Right ventricle myocardium superior (tissue), 1 donor: ENCODE results near the gene ASPHD1. TPM values are rescaled to one million over a fixed set of nuclear protein-coding genes. Genes with fewer than 3 reads are reported as not detected.
A peak's percentile ranks its signal among the peaks of the same experiment; 100 is the strongest.
"Not testable (repeated sequence)": the region's sequence is repeated elsewhere in the genome, so short reads cannot be mapped to it uniquely, and the experiment has no call there.

Experiments
- ATAC-seq: fragments of 200-7000 bp; cut with Tn5 transposase; one replicate; pipeline ENCODE4 v1.9.1; 2020; ENCODE audit warnings: mild to moderate bottlenecking; ENCODE audit not compliant: poor library complexity
- DNase-seq: peaks from one replicate; pipeline ENCODE4 v3.0.0-alpha.2; 2020
- intact Hi-C: fragments of 100-400 bp; cut with DNase I; formaldehyde crosslinking; loops from one replicate; pipeline ENCODE4 v1.11.2; 2022
- long read RNA-seq: library from polyadenylated mRNA; unstranded; transcript quantifications from one replicate; pipeline ENCODE4 v2.0.0, GENCODE V29; 2021
- total RNA-seq: library from RNA; stranded (reverse); fragmentation: NEBNext Ultra II Directional; extraction: Animal tissue kit (Norgen Biotek cat#: 25700); gene quantifications from one replicate; pipeline ENCODE4 v1.2.1, GENCODE V29; 2021
- donor health status: DM: no; HTN: yes; CAD: no; lungs with severe emphysema.

ASPHD1 gene, protein sequence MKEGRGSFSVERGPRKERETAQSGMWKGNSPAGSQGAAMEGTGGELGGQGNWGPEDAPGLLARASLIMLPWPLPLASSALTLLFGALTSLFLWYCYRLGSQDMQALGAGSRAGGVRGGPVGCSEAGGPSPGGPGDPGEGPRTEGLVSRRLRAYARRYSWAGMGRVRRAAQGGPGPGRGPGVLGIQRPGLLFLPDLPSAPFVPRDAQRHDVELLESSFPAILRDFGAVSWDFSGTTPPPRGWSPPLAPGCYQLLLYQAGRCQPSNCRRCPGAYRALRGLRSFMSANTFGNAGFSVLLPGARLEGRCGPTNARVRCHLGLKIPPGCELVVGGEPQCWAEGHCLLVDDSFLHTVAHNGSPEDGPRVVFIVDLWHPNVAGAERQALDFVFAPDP
- total RNA-seq: not detected
- long read RNA-seq: 0 reads

DNA sequence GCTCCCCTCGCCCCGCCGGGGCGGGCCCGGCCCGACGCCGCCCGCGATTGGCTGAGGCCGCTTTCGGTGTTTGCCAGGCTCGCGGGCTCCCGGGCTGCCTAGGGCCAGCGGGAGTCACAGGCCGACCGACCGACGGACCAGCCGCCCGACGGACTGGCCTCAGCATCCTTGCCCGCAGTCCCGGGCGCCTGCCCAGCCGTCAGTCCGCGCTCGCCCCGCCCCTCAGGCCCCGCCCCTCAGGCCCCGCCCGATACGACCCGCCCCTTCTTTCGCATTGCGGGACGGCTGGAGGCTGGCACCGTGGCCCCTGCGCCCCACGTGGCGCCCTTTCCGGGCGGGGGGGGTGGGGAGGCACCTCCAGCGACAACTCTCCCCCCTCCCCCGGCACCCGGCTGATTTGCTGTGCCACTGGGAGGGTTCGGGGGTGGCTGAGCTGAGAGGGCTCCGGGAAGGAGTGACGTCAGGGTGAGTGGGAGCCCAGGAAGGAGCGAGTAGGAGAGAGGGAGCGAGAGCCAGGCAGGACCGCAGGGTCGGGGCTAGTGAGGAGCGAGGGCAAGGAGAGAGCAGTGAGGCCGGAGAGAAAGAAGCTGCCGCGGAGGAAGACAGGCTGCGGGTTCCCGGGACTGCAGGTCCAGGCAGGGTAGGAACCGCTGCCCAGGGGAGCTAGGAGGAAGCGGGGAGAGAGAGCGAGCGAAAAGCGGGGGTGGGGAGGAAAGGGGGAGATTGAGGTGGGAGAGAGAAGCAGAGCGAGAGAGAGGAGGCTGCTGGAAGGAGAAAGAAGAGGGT is at the start of gene ASPHD1:
Gene ASPHD1 (plus strand): TSS at position 387 of the 786 bp plus-strand sequence. CDS start 484 bp downstream, outside the sequence.
- DNase-seq (peak; percentile 81), ATAC-seq (peak; percentile 93)
- intact Hi-C loops: no loop called here

DNA sequence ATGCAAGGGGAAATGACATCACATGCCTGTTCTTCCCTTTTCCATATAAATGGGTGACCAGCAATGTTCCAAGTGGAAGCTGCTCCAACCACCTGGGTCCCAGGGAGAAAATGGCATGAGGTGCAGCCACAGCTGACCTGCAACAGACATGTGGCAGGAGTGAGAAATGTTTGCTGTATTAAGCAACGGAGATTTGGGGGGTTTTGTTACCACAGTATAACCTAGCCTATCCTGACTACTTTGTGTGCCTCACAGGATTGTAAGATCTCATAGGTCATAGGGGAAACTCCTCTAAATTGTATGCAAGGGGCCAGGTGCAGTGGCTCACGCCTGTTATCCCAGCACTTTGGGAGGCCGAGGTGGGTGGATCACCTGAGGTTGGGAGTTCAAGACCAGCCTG is 49.3 kb upstream of the ASPHD1 start:
- DNase-seq (no peak), ATAC-seq (no peak)
- intact Hi-C loops: no loop called here

DNA sequence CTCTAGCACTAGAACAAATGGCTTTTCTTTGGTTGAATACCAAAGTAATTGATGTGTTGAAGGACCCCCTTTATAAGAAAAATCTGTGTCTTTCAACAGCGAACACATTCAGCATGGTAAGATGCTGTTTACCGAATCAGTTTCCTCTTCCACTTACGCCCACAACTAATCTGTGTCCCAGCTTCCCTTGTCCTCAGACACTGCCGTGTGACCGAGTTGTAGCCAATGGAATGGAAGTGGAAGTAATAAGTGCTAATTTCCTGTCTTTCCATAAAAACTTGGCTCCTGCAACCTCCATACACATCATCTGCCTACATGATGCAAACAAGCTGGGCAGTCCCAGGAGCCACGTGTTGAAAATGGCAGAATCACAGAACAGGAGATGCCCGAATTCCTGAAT is 47.6 kb upstream of the ASPHD1 start:
- DNase-seq: no peak
- peak; percentile 42 for ATAC-seq
- intact Hi-C loops: no loop called here

DNA sequence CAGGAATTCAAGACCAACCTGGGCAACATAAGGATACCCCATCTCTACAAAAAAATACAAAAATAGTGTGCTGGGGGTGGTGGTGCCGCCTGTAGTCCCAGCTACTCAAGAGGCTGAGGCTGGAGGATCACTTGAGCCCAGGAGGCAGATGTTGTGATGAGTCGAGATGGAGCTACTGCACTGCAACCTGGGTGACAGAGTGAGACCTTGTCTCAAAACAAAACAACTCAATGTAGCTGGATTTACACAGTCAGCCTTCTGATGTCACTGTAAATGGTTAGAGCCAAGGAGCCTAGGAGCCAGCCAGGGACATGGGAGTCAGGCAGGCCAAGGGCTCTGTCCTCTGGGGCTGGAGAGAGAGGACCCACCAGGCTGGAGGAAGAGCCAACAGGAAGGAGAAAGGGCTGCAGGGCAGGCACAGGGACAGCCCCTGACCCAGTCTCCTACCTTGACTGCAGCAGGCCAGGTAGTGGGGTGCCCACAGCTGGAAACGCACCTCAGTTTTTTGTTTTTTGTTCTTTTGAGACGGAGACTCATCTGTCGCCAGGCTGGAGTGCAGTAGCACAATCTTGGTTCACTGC is 45.7 kb upstream of the ASPHD1 start:
- DNase-seq: no peak
- intact Hi-C loops: no loop called here
- no peak for ATAC-seq

DNA sequence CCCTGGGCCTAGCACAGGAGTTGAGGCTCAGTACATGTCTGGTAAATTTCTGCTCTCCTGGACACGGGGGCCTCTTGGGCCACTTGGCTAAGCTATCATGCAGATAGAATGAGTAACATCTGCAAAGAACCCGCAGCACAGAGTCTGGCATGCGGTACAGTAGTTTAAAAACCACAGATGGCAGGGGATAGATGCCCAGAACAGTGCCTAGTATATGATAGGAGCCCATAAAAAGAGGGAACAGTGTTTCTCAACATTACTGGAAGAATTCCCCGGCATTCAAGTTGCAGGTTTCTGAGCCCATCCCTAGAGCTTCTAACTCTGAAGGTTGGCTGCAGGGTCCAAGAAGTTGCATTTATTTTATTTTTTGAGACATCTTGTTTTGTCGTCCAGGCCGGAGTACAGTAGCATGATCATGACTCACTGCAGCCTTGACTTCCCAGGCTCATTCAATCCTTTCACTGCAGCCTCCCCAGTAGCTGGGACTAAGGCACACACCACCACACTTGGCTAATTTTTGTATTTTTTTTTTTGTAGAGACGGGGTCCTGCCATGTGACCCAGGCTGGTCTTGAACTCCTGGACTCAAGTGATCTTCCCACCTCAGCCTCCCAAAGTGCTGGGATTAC is 43.0 kb upstream of the ASPHD1 start:
- ATAC-seq (no peak), DNase-seq (no peak)
- intact Hi-C loops: no loop called here

DNA sequence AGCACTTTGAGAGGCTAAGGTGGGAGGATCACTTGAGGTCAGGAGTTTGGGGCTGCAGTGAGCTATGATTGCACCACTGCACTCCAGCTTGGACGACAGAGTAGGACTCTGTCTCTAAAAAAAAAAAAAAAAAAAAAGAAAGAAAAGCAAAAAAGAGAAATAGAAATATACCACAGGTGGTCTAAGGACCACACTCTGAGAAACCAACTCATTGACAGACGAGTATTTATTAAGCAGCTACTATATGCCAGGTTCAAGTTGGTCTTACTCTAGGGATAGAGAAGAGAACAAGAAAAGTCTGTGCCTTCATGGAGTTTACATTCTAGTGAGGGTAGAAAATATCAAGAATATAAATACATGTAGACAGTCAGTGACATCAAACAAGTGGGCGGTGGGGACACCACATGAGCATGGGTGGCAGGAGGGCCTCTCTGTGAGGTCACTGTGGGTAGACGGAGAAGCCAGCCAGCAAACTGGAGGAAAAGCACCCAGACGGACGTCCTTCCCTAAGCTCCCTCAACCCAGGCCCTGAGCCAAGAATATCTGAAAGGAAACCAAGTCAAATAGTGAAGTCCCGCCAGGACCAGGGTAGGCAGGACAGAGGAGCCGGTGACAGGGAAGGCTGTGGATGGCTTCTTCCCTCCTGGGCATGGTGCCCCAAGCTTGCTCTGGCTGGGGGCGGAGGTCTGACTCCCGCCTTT is 42.0 kb upstream of the ASPHD1 start:
- DNase-seq (no peak), ATAC-seq (no peak)
- intact Hi-C loops: no loop called here

DNA sequence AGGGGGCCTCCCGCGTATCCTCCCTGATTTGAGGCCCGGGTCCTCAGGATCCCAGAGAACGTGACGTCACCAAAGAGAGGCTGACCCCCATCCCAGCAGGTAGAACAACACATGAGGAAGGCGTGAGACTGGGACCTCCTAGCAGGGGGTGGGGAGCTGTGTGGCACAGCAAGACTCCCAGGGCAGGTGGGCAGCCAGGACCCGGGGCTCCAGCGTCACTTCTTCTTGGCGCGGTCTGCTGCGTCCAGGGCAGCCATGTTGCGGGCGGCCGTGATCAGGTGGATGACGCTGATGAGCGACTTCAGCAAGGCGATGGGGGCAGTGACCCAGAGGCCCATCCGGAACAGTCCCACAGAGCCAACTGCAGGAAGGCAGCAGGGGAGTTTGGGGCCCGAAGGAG is 41.3 kb upstream of the ASPHD1 start:
- DNase-seq: no peak
- intact Hi-C loops: no loop called here
- no peak for ATAC-seq

DNA sequence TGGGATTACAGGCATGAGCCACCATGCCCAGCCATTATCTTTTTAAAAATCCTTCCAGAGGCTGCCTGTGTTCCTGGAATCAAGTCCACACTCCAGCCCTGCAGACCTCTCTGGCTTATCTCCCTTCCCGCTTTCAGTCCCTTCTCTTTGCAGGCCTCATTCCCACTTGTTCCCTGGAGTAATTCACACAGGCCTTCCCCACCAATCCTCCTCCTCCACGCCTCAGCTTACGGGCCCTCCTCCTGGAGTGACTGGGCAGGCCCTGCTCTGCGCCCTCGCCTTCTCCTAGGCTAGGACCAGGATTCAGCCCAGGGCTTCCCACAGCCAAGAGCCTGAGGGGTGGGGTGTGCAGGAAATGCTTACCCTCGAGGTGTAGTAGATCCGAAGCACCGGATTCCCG is 40.1 kb upstream of the ASPHD1 start:
- peak; percentile 9 for ATAC-seq
- peak; percentile 67 for DNase-seq
- intact Hi-C loops: no loop called here

DNA sequence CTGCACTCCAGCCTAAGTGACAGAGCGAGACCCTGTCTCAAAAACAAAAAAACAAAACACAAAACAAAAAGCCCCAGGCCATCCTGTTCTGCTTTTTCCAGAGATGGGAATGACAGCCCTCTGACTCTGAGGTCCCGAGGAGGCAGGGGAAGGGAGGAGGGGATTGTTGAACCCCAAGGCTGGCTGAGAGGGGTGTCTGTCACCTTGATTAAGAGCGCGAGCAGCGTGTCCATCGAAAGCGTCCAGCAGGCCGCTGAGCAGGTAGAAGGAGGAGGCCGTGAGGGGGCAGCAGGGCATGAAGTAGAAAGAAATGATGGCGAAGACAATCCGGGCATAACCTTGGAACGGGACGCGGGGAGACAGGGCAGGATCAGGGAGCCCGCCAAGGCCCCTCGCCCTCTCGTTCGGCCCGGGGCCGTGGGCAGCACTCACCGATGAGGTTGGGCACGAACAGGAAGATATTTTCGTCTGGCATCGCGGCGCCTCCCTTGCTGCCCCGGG is 37.9 kb upstream of the ASPHD1 start:
- peak; percentile 19 for ATAC-seq
- intact Hi-C loops: no loop called here
- DNase-seq: no peak

DNA sequence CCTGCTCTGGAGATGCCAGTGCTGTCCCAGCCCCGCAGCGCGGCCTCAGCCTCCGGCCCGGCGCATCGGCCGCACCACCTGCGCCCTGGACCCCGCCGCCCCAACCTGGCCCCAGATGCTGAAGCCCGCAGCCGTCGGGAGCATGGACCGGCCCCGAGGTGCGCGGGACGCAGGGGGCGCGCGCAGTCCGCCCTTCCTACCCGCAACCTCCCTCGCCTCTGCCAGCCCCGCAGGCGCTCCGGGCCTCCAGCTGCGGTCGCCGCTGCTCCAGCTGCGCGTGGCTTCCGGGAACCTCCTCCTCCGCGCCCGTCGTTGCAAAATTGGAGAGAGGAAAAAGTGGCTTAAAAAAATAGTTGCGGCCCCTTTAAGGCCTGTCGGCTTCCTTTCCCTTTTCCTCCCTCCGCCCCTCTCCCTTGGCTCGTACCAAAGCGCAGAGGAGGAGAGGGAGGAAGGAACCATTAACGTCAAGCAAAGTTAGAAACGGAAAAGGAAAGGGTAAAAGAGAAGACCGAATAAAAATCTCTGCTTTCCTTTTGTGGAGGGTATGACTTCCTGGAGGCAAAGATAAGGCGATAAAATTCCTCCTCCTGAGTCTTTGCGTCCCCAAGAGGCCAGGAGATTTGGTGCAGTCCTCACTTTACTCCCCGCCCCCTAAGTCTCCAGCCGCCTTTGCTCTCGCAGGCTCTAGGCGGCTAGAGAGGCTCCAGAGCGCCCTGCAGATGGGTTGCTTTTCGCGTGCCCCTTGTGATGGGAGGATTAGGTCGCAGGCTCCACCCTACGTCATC is 37.2 kb upstream of the ASPHD1 start, which contains the start of gene CDIPT:
Gene CDIPT (minus strand): TSS at position 343 of the 785 bp plus-strand sequence. CDS start 369 bp downstream, outside the sequence.
- DNase-seq (peak; percentile 95), ATAC-seq (peak; percentile 97)
- intact Hi-C loops: no loop called here

DNA sequence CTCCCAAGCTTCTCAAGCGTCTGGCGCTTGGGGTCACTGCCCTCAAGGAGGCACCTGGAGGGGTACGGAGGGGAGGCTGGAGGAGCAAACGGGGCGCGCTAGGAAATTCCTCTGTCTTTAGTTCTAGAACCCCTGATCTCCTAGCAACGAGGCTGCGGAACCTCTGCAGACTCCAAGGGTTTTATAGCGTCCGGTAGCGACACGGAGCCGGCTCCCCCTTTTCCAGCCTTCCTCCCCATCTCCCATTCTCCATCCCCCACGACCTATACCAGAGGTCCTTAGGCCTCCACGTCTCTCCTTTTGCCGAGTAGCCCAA is 36.7 kb upstream of the ASPHD1 start:
- DNase-seq (no peak), ATAC-seq (no peak)
- intact Hi-C loops: no loop called here

DNA sequence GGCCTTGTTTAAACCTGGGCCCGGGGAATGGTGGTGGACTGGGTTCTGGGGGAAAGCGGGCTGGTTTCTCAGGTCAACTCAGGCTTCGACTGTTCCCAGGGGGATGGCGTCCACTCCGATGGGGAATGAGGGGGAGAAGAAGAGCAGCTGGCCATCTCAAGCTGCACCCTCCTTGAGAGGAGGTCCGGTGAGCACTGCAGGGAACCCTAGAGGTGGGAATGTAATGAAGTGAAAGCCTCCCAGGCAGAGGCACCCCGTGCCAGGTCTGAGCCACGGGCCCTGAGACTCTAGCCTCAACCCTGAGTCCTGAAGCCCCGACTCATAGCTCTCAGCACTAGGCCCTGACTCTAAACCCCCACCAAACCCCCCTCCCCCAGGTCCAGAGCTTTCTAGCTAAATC is 36.1 kb upstream of the ASPHD1 start:
- ATAC-seq: no peak
- DNase-seq: no peak
- intact Hi-C loops: no loop called here

DNA sequence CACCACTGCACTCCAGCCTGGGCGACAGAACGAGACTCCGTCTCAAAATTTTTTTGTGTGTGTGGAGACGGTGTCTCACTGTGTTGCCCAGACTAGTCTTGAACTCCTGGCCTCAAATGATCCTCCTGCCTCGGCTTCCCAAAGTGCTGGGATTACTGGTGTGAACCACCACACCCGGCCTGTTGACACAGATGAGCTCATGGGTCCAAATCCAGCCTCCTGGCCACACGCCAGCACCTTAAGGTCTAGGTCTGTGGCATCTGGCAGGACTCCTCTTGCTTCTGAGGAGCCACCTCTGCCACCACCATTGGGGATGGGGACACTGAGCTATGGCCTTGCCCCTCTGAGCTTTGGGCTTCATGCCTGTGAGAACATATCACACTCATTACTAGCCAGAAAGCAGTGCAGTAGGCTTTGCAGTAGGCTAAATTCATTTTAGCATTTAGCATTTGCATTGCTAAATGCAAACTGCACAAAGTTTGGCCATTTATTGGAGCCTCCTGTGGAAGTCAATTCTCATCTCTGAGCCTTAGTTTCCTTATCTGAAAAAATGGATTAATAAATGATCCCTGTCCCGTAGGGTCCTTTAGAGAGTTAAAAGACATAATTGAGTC is 31.8 kb upstream of the ASPHD1 start:
- no peak for ATAC-seq
- DNase-seq: no peak
- intact Hi-C loops: no loop called here

DNA sequence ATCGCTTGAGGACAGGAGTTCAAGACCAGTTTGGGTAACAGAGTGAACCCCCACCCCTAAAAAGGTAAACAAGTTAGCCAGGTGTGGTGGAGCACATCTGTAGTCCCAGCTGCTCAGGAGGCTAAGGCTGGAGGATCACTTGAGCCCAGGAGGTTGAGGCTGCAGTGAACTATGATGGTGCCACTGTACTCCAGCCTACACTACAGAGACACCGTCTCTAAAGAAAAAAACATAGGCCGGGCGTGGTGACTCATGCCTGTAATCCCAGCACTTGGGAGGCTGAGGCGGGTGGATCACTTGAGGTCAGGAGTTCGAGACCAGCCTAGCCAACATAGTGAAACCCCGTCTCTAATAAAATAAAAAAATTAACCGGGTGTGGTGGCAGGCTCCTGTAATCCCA is 31.2 kb upstream of the ASPHD1 start:
- intact Hi-C loops, ATAC-seq, DNase-seq: not testable (repeated sequence)

DNA sequence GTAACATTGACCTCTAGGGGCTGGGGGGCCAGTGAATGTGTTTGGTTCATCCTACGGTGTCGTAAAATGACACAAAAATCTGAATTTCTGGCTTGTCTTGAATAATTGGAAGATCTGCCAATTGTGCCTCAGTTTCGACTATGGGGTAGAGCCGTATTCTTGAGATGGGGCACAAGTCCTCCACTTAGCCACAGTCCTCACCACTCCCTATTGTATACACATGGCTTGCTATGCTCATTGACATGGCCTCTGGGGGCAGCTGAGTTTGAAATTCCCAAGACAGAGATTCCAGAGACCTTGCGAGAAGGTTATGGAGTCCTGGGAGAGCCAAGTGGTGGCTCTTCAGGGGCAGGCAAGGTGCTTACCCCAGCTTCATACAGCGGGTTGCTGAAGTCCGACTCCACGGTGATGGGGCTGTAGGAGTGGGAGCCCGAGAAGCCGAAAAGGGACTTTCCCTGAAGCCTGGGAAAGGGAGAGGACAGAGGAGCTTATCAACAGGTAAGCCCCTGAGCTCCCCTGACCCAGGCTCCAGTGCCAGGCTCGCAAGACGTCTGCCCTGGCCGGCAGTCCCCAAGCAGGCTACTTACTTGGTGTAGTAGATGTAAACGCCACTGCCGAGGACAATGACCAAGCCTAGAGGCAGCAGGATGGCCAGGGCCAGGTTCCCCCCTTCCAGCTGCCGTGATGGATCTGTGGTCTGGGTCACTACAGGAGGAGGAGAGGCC is 28.3 kb upstream of the ASPHD1 start:
- DNase-seq (no peak), ATAC-seq (no peak)
- intact Hi-C loops: loop anchor here (10.0 kb wide), 2 partner anchors 63 to 133 kb away; no protein-coding TSS in a partner anchor

DNA sequence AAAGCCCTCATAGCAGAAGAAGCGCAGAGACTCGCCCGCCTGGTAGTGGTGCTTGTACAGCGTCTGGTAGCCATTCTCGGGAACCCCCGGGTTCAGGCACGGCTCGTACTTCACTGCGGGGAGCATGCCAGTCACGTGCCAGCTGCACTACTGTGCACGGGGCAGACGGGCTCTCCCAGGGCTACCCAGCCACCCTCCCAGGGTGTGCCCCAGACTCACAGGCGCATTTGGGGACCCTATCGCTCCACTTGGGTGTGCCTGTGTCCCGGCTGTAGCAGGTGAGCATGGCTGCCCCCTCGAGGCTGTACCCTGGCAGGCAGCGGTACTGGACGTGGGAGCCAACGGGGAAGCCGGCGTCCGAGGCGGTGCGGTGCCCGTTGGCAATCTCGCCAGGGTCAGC is 27.0 kb upstream of the ASPHD1 start:
- ATAC-seq (no peak), DNase-seq (no peak)
- intact Hi-C loops: loop anchor here (10.0 kb wide), 2 partner anchors 61 to 131 kb away; no protein-coding TSS in a partner anchor

DNA sequence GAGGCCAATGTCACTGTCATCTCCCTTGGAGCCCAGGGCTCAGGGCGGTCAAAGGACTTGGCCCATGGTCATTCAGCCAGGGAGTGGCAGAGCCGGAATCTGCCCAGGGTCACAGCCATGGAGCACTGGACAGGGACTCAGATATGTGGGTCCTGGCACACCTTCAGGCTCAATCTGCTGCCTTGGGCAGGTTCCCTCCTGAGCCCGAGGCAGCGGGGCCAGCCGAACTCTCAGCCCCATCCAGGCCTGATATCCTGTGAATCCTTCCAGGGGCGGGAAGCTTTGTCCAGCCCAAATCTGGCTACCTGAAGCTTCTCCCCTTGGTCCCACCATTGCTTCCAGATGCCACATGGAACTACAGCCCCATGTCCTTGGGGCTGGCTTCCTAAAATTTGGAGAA is 25.1 kb upstream of the ASPHD1 start:
- DNase-seq (no peak), ATAC-seq (no peak)
- intact Hi-C loops: loop anchor here (10.0 kb wide), 2 partner anchors 60 to 130 kb away; no protein-coding TSS in a partner anchor
